ENCODE data around the gene CLPSL1.

Gene CLPSL1

GRCh38 chr6:35777356-35778102, 3.3 kb upstream of the CLPSL1 start:
- H4K20me1 ChIP-seq (ENCODE audit: low read depth, low read length), result no peaks in the 10 kb centered on the region
- H3K79me2 ChIP-seq (ENCODE audit: insufficient read depth, low read length), result no peaks in the 10 kb centered on the region
- H3K36me3 ChIP-seq (ENCODE audit: low read length), result no peaks in the 10 kb centered on the region
- TF ChIP-seq EZH2phosphoT487 (conservative IDR thresholded peaks at IDR 0.05; ENCODE audit: low read length) (no peak), CTCF (IDR thresholded peaks at IDR 0.05; ENCODE audit: insufficient read depth, low read length, poor library complexity, severe bottlenecking) (no peak)
- H3F3A ChIP-seq (ENCODE audit: insufficient read depth), result no peaks in the 10 kb centered on the region
- no peak overlapping the region for H3K4me2 ChIP-seq (ENCODE audit: low read depth, low read length, poor library complexity, severe bottlenecking)
- no peak overlapping the region for H3K4me3 ChIP-seq (ENCODE audit: insufficient read depth, low read length, poor library complexity, severe bottlenecking)
- no peaks in the 10 kb centered on the region for H3K9me2 ChIP-seq (replicated peaks; ENCODE audit: insufficient read depth, low read length)
- no peaks in the 10 kb centered on the region for H3K9me3 ChIP-seq (ENCODE audit: insufficient read depth, low read length)
- no peaks in the 10 kb centered on the region for H3K27me3 ChIP-seq (ENCODE audit: low read length)
- no peak overlapping the region for H3K27ac ChIP-seq (ENCODE audit: low read depth, low read length)
- no peak overlapping the region for H2AFZ ChIP-seq (ENCODE audit: low read depth, low read length, severe bottlenecking)
- H3K9ac ChIP-seq (ENCODE audit: low read length), result no peak overlapping the region

DNA sequence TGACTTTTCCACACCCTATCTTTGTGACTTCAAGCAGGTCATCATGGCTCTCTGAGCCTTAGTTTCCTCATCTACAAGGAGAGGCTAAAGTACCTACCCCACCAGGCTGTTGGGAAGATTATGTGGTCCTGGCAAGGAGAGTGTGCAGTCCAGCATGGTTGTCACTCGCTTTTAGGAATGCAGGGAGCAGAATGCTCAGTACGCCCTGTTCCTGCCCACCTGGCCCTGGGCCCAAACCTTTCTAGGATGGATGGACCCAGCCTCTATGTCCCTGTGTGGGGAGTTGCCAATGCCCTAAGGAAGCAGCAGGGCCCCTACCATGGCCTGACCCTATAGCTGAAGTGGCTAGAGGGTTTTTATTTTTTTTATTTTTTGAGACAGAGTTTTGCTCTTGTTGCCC, 2.4 kb upstream of the CLPSL1 start:
- H3K9me3 ChIP-seq (ENCODE audit: insufficient read depth, low read length), result no peaks in the 10 kb centered on the region
- H3K36me3 ChIP-seq (ENCODE audit: low read length), result no peaks in the 10 kb centered on the region
- no peak overlapping the region for H3K4me3 ChIP-seq (ENCODE audit: insufficient read depth, low read length, poor library complexity, severe bottlenecking)
- no peaks in the 10 kb centered on the region for H4K20me1 ChIP-seq (ENCODE audit: low read depth, low read length)
- no peak overlapping the region for H3K9ac ChIP-seq (ENCODE audit: low read length)
- no peak overlapping the region for H3K4me2 ChIP-seq (ENCODE audit: low read depth, low read length, poor library complexity, severe bottlenecking)
- no peak for TF ChIP-seq CTCF (IDR thresholded peaks at IDR 0.05; ENCODE audit: insufficient read depth, low read length, poor library complexity, severe bottlenecking)
- TF ChIP-seq EZH2phosphoT487 (conservative IDR thresholded peaks at IDR 0.05; ENCODE audit: low read length), result no peak
- H3K27me3 ChIP-seq (ENCODE audit: low read length), result no peaks in the 10 kb centered on the region
- H3F3A ChIP-seq (ENCODE audit: insufficient read depth), result no peaks in the 10 kb centered on the region
- H3K9me2 ChIP-seq (replicated peaks; ENCODE audit: insufficient read depth, low read length), result no peaks in the 10 kb centered on the region
- H3K27ac ChIP-seq (ENCODE audit: low read depth, low read length), result no peak overlapping the region
- H3K79me2 ChIP-seq (ENCODE audit: insufficient read depth, low read length), result no peaks in the 10 kb centered on the region
- H2AFZ ChIP-seq (ENCODE audit: low read depth, low read length, severe bottlenecking), result no peak overlapping the region

GRCh38 chr6:35781290-35781689, 471 bp downstream of the CLPSL1 start:
- Histone ChIP-seq H3K27ac (ENCODE audit: low read depth, low read length) (no peak overlapping the region), H3K9me2 (replicated peaks; ENCODE audit: insufficient read depth, low read length) (no peaks in the 10 kb centered on the region), H2AFZ (ENCODE audit: low read depth, low read length, severe bottlenecking) (no peak overlapping the region), H3K79me2 (ENCODE audit: insufficient read depth, low read length) (no peaks in the 10 kb centered on the region), H3K4me2 (ENCODE audit: low read depth, low read length, poor library complexity, severe bottlenecking) (no peak overlapping the region), H3K9ac (ENCODE audit: low read length) (no peak overlapping the region), H4K20me1 (ENCODE audit: low read depth, low read length) (no peaks in the 10 kb centered on the region), H3K9me3 (ENCODE audit: insufficient read depth, low read length) (no peaks in the 10 kb centered on the region), H3K4me3 (ENCODE audit: insufficient read depth, low read length, poor library complexity, severe bottlenecking) (no peak overlapping the region), H3K27me3 (ENCODE audit: low read length) (no peaks in the 10 kb centered on the region), H3K36me3 (ENCODE audit: low read length) (no peaks in the 10 kb centered on the region), H3F3A (ENCODE audit: insufficient read depth) (no peaks in the 10 kb centered on the region)
- TF ChIP-seq CTCF (IDR thresholded peaks at IDR 0.05; ENCODE audit: insufficient read depth, low read length, poor library complexity, severe bottlenecking), result no peak
- TF ChIP-seq EZH2phosphoT487 (conservative IDR thresholded peaks at IDR 0.05; ENCODE audit: low read length), result no peak
